GM19240 (cell line): ENCODE results near the gene SP7.
A peak's percentile ranks its signal among the peaks of the same experiment; 100 is the strongest.
"Not testable (repeated sequence)": the region's sequence is repeated elsewhere in the genome, so short reads cannot be mapped to it uniquely, and the experiment has no call there.

Experiments used
- DNase-seq: peaks from one replicate; pipeline ENCODE4 v3.0.0; 2011; ENCODE audit warnings: low spot score; ENCODE audit not compliant: insufficient read length

The SP7 gene

GRCh38 chr12:53320352-53321195 lies 15.6 kb downstream of the SP7 start:
- no peak for DNase-seq

GRCh38 chr12:53313996-53314395 lies 22.2 kb downstream of the SP7 start:
- no peak for DNase-seq

- DNase-seq = no peak
Observed at GRCh38 chr12:53308276-53308675, 27.9 kb downstream of the SP7 start.

- no peak for DNase-seq
Observed at GRCh38 chr12:53306826-53307225, 29.3 kb downstream of the SP7 start.

GRCh38 chr12:53302903-53303302 lies 33.3 kb downstream of the SP7 start:
- DNase-seq = no peak

- no peak for DNase-seq
Observed at GRCh38 chr12:53300187-53300586, 36.0 kb downstream of the SP7 start.

GRCh38 chr12:53299454-53300180 lies 36.5 kb downstream of the SP7 start, which contains the start of gene MYG1:
TSS of gene MYG1 (plus strand) at chr12:53299695. CDS start at chr12:53299738, 43 bp downstream.
- DNase-seq = peak; percentile 86

- DNase-seq = no peak
Observed at GRCh38 chr12:53299101-53299453, 37.1 kb downstream of the SP7 start.

- no peak for DNase-seq
Observed at GRCh38 chr12:53298164-53298563, 38.0 kb downstream of the SP7 start.

- DNase-seq = not testable (repeated sequence)
Observed at GRCh38 chr12:53297106-53297505, 39.0 kb downstream of the SP7 start.

- DNase-seq = no peak
Observed at GRCh38 chr12:53295891-53296219, 40.3 kb downstream of the SP7 start.

- peak; percentile 88 for DNase-seq
Observed at GRCh38 chr12:53295070-53295890, 40.9 kb downstream of the SP7 start, which contains the start of gene PFDN5. TSS of gene PFDN5 (plus strand) at chr12:53295542. CDS start at chr12:53295568, 26 bp downstream.

- no peak for DNase-seq
Observed at GRCh38 chr12:53292426-53292825, 43.7 kb downstream of the SP7 start.

GRCh38 chr12:53290661-53291060 lies 45.5 kb downstream of the SP7 start:
- DNase-seq = no peak

- no peak for DNase-seq
Observed at GRCh38 chr12:53289891-53290290, 46.3 kb downstream of the SP7 start.

- DNase-seq = no peak
Observed at GRCh38 chr12:53288322-53288721, 47.8 kb downstream of the SP7 start.

GRCh38 chr12:53287741-53288216 lies 48.4 kb downstream of the SP7 start:
- DNase-seq = peak; percentile 64

- no peak for DNase-seq
Observed at GRCh38 chr12:53286448-53286847, 49.7 kb downstream of the SP7 start.

- DNase-seq = no peak
Observed at GRCh38 chr12:53279888-53280498, 56.2 kb downstream of the SP7 start.

GRCh38 chr12:53279283-53279869 lies 56.8 kb downstream of the SP7 start:
- DNase-seq = no peak

- DNase-seq = no peak
Observed at GRCh38 chr12:53277981-53278380, 58.2 kb downstream of the SP7 start.
